Colonic mucosa (tissue), 4 donors: ENCODE measurements around the gene SH3RF2. TPM values are rescaled to one million over a fixed set of nuclear protein-coding genes. Genes with fewer than 3 reads are reported as not detected.

Source experiments
- DNase-seq: peaks from one replicate; pipeline ENCODE4 v3.0.0-alpha.2; 2020
- H3K27ac ChIP-seq: fragments of 200-600 bp; one replicate; pipeline ENCODE4 v1.8.0; 2021
- H3K27me3 ChIP-seq: fragments of 200-600 bp; one replicate; pipeline ENCODE4 v1.8.0; 2021
- H3K36me3 ChIP-seq: fragments of 200-600 bp; one replicate; pipeline ENCODE4 v1.8.0; 2021
- H3K4me1 ChIP-seq: fragments of 200-600 bp; one replicate; pipeline ENCODE4 v1.8.0; 2021; ENCODE audit warnings: mild to moderate bottlenecking
- H3K4me3 ChIP-seq: fragments of 200-600 bp; one replicate; pipeline ENCODE4 v1.8.0; 2021
- H3K9ac ChIP-seq, 2 donors: one replicate each; pipeline ENCODE4 v1.7.0; 2013; ENCODE audit warnings: control low read depth in 2 of 2, low read depth in 2 of 2, low read length in 2 of 2
- H3K9me3 ChIP-seq: fragments of 200-600 bp; one replicate; pipeline ENCODE4 v1.8.0; 2021
- CTCF ChIP-seq: fragments of 200-600 bp; IDR thresholded peaks from one replicate; pipeline ENCODE4 v1.8.0; 2022; ENCODE audit warnings: antibody characterized with exemption, mild to moderate bottlenecking
- intact Hi-C: fragments of 100-400 bp; cut with DNase I; formaldehyde crosslinking; loops from one replicate; pipeline ENCODE4 v1.14.1; 2022
- total RNA-seq, 2 donors: library from RNA; stranded (reverse); fragmentation: NEBNext Ultra II Directional in 1 of 2; extraction: Animal tissue kit (Norgen Biotek cat#: 25700) in 1 of 2; gene quantifications; one replicate each; pipeline ENCODE4 v1.2.1, GENCODE V29; 2021
- donor health status: healthy.
- donor health status: DM: no; HTN: no; CAD: no.
- donor health status: DM: no; HTN: no; CAD: no.

SH3RF2 gene
- total RNA-seq, 2 donors from 2014 or later: 58.2 to 59.3 TPM

GRCh38 chr5:145983446-145983845 is 47.1 kb downstream of the SH3RF2 start:
- H3K27me3 ChIP-seq: no peaks in the 10 kb centered on the region
- intact Hi-C loops: no loop called here
- no peak overlapping the region for H3K9ac ChIP-seq
- no peak for DNase-seq
- H3K27ac ChIP-seq: no peak overlapping the region
- H3K4me3 ChIP-seq: no peak overlapping the region
- no peak for TF ChIP-seq CTCF
- H3K4me1 ChIP-seq: no peaks in the 10 kb centered on the region
- no peaks in the 10 kb centered on the region for H3K9me3 ChIP-seq
- H3K36me3 ChIP-seq: no peaks in the 10 kb centered on the region

GRCh38 chr5:145984072-145984471 is 47.7 kb downstream of the SH3RF2 start:
- no peak overlapping the region for H3K27ac ChIP-seq
- H3K27me3 ChIP-seq: no peaks in the 10 kb centered on the region
- no peak for DNase-seq
- TF ChIP-seq CTCF: no peak
- intact Hi-C loops: no loop called here
- H3K4me3 ChIP-seq: no peak overlapping the region
- no peaks in the 10 kb centered on the region for H3K36me3 ChIP-seq
- no peaks in the 10 kb centered on the region for H3K4me1 ChIP-seq
- no peak overlapping the region for H3K9ac ChIP-seq
- H3K9me3 ChIP-seq: no peaks in the 10 kb centered on the region

- Histone ChIP-seq H3K4me3 (no peak overlapping the region), H3K9me3 (no peaks in the 10 kb centered on the region), H3K27ac (no peak overlapping the region), H3K4me1 (no peaks in the 10 kb centered on the region), H3K27me3 (no peaks in the 10 kb centered on the region), H3K9ac (no peak overlapping the region), H3K36me3 (no peaks in the 10 kb centered on the region)
- intact Hi-C loops: no loop called here
- TF ChIP-seq CTCF: no peak
- DNase-seq: no peak
These were observed 51.5 kb downstream of the SH3RF2 start for GRCh38 chr5:145987856-145988255.

GRCh38 chr5:145988993-145989392 is 52.6 kb downstream of the SH3RF2 start:
- no peak overlapping the region for H3K9ac ChIP-seq
- no peak overlapping the region for H3K4me3 ChIP-seq
- H3K36me3 ChIP-seq: no peaks in the 10 kb centered on the region
- TF ChIP-seq CTCF: no peak
- H3K9me3 ChIP-seq: no peaks in the 10 kb centered on the region
- H3K4me1 ChIP-seq: no peaks in the 10 kb centered on the region
- no peak overlapping the region for H3K27ac ChIP-seq
- H3K27me3 ChIP-seq: no peaks in the 10 kb centered on the region
- intact Hi-C loops: no loop called here
- DNase-seq: no peak

- Histone ChIP-seq H3K4me3 (no peak overlapping the region), H3K4me1 (no peaks in the 10 kb centered on the region), H3K27ac (peak overlapping the region; percentile 51), H3K9ac (no peak overlapping the region), H3K27me3 (no peaks in the 10 kb centered on the region), H3K36me3 (no peaks in the 10 kb centered on the region), H3K9me3 (no peaks in the 10 kb centered on the region)
- intact Hi-C loops: no loop called here
- no peak for TF ChIP-seq CTCF
- DNase-seq: no peak
These were observed 53.0 kb downstream of the SH3RF2 start for GRCh38 chr5:145989428-145989827.

GRCh38 chr5:145990170-145990569 is 53.8 kb downstream of the SH3RF2 start:
- Histone ChIP-seq H3K36me3 (no peaks in the 10 kb centered on the region), H3K27me3 (no peaks in the 10 kb centered on the region), H3K9me3 (no peaks in the 10 kb centered on the region), H3K27ac (peak overlapping the region; percentile 51), H3K4me3 (no peak overlapping the region), H3K9ac (peak overlapping the region in 1 of 2 donors; percentile 32), H3K4me1 (no peaks in the 10 kb centered on the region)
- intact Hi-C loops: no loop called here
- DNase-seq: peak; percentile 45
- TF ChIP-seq CTCF: no peak
